Measurements from ENCODE around the gene NDFIP2. TPM values are rescaled to one million over a fixed set of nuclear protein-coding genes. Genes with fewer than 3 reads are reported as not detected.
"Not testable (repeated sequence)": the region's sequence is repeated elsewhere in the genome, so short reads cannot be mapped to it uniquely, and the experiment has no call there.

NDFIP2 gene
- polyA plus RNA-seq, 3 donors = 53.2 to 65.1 (median 60.4) TPM

- no peak for DNase-seq (ENCODE audit: extremely low read depth in 1 of 11, low read depth in 9 of 11, low spot score in 4 of 11)
Observed at GRCh38 chr13:79549355-79550106, 68.6 kb downstream of the NDFIP2 start.

- DNase-seq (ENCODE audit: extremely low read depth in 1 of 11, low read depth in 9 of 11, low spot score in 4 of 11) = no peak
Observed at GRCh38 chr13:79557666-79558065, 76.7 kb downstream of the NDFIP2 start.

- no peak for DNase-seq (ENCODE audit: extremely low read depth in 1 of 11, low read depth in 9 of 11, low spot score in 4 of 11)
Observed at GRCh38 chr13:79560954-79561353, 80.0 kb downstream of the NDFIP2 start.

- no peak for DNase-seq (ENCODE audit: extremely low read depth in 1 of 11, low read depth in 9 of 11, low spot score in 4 of 11)
Observed at GRCh38 chr13:79562557-79562956, 81.6 kb downstream of the NDFIP2 start.

- no peak for DNase-seq (ENCODE audit: extremely low read depth in 1 of 11, low read depth in 9 of 11, low spot score in 4 of 11)
Observed at GRCh38 chr13:79566118-79566517, 85.2 kb downstream of the NDFIP2 start.

GRCh38 chr13:79571147-79571546, 90.2 kb downstream of the NDFIP2 start:
- DNase-seq (ENCODE audit: extremely low read depth in 1 of 11, low read depth in 9 of 11, low spot score in 4 of 11) = no peak

- not testable (repeated sequence) for DNase-seq (ENCODE audit: extremely low read depth in 1 of 11, low read depth in 9 of 11, low spot score in 4 of 11)
Observed at GRCh38 chr13:79573892-79574291, 92.9 kb downstream of the NDFIP2 start.

- DNase-seq (ENCODE audit: extremely low read depth in 1 of 11, low read depth in 9 of 11, low spot score in 4 of 11) = no peak
Observed at GRCh38 chr13:79581870-79582315, 100.9 kb downstream of the NDFIP2 start.

GRCh38 chr13:79582896-79583295, 101.9 kb downstream of the NDFIP2 start:
- DNase-seq (ENCODE audit: extremely low read depth in 1 of 11, low read depth in 9 of 11, low spot score in 4 of 11) = no peak

GRCh38 chr13:79585033-79585432, 104.1 kb downstream of the NDFIP2 start:
- DNase-seq (ENCODE audit: extremely low read depth in 1 of 11, low read depth in 9 of 11, low spot score in 4 of 11) = no peak

GRCh38 chr13:79589603-79590393, 108.8 kb downstream of the NDFIP2 start:
- DNase-seq (ENCODE audit: extremely low read depth in 1 of 11, low read depth in 9 of 11, low spot score in 4 of 11) = no peak

GRCh38 chr13:79590394-79590676, 109.4 kb downstream of the NDFIP2 start:
- DNase-seq (ENCODE audit: extremely low read depth in 1 of 11, low read depth in 9 of 11, low spot score in 4 of 11) = no peak

- no peak for DNase-seq (ENCODE audit: extremely low read depth in 1 of 11, low read depth in 9 of 11, low spot score in 4 of 11)
Observed at GRCh38 chr13:79591493-79591892, 110.5 kb downstream of the NDFIP2 start.

- DNase-seq (ENCODE audit: extremely low read depth in 1 of 11, low read depth in 9 of 11, low spot score in 4 of 11) = no peak
Observed at GRCh38 chr13:79593121-79593520, 112.2 kb downstream of the NDFIP2 start.

- DNase-seq (ENCODE audit: extremely low read depth in 1 of 11, low read depth in 9 of 11, low spot score in 4 of 11) = no peak
Observed at GRCh38 chr13:79593641-79594275, 112.8 kb downstream of the NDFIP2 start.

GRCh38 chr13:79600146-79600545, 119.2 kb downstream of the NDFIP2 start:
- not testable (repeated sequence) for DNase-seq (ENCODE audit: extremely low read depth in 1 of 11, low read depth in 9 of 11, low spot score in 4 of 11)

GRCh38 chr13:79602936-79603335, 122.0 kb downstream of the NDFIP2 start:
- DNase-seq (ENCODE audit: extremely low read depth in 1 of 11, low read depth in 9 of 11, low spot score in 4 of 11) = no peak

- DNase-seq (ENCODE audit: extremely low read depth in 1 of 11, low read depth in 9 of 11, low spot score in 4 of 11) = no peak
Observed at GRCh38 chr13:79604752-79605151, 123.8 kb downstream of the NDFIP2 start.

Data from renal cortex interstitium (tissue), 11 donors.